Glomerular visceral epithelial cell (primary cell): ENCODE results near the gene TMPRSS9.

Experiments used
- DNase-seq: peaks from one replicate; pipeline ENCODE4 v3.0.0-alpha.2; 2016; ENCODE audit errors: extremely low spot score

The TMPRSS9 gene

GRCh38 chr19:2420490-2420889, 60.4 kb downstream of the TMPRSS9 start:
- no peak for DNase-seq

- no peak for DNase-seq
Observed at GRCh38 chr19:2421581-2422306, 61.7 kb downstream of the TMPRSS9 start.

GRCh38 chr19:2423071-2423914, 63.2 kb downstream of the TMPRSS9 start:
- DNase-seq: no peak

- no peak for DNase-seq
Observed at GRCh38 chr19:2423915-2424685, 64.0 kb downstream of the TMPRSS9 start.

- no peak for DNase-seq
Observed at GRCh38 chr19:2424686-2425621, 64.9 kb downstream of the TMPRSS9 start.

- no peak for DNase-seq
Observed at GRCh38 chr19:2425622-2426581, 65.8 kb downstream of the TMPRSS9 start.

GRCh38 chr19:2426611-2427428, 66.8 kb downstream of the TMPRSS9 start:
- peak; percentile 53 for DNase-seq

GRCh38 chr19:2427429-2428320, 67.6 kb downstream of the TMPRSS9 start, which contains the start of gene TIMM13:
TIMM13 (minus strand) TSS chr19:2427586; CDS start chr19:2427533, 53 bp downstream.
- DNase-seq: peak; percentile 96

- DNase-seq: no peak
Observed at GRCh38 chr19:2428321-2428690, 68.2 kb downstream of the TMPRSS9 start.

- DNase-seq: no peak
Observed at GRCh38 chr19:2428756-2429711, 69.0 kb downstream of the TMPRSS9 start.

- DNase-seq: no peak
Observed at GRCh38 chr19:2429917-2430535, 70.0 kb downstream of the TMPRSS9 start.

- no peak for DNase-seq
Observed at GRCh38 chr19:2431318-2432055, 71.4 kb downstream of the TMPRSS9 start.

GRCh38 chr19:2432131-2432848, 72.2 kb downstream of the TMPRSS9 start:
- DNase-seq: no peak

- no peak for DNase-seq
Observed at GRCh38 chr19:2433854-2434253, 73.8 kb downstream of the TMPRSS9 start.

GRCh38 chr19:2434267-2434666, 74.2 kb downstream of the TMPRSS9 start:
- no peak for DNase-seq
